Choroid plexus epithelial cell (primary cell): ENCODE data around the gene TOX3.

Experiments used
- DNase-seq: peaks from one replicate; pipeline ENCODE4 v3.0.0-alpha.2; 2010; ENCODE audit warnings: low read depth
- H3K4me3 ChIP-seq: 2 replicates; pipeline ENCODE4 v1.5.1; 2011; ENCODE audit warnings: low read depth, mild to moderate bottlenecking, control low read depth, low read length, moderate library complexity
- CTCF ChIP-seq: conservative IDR thresholded peaks from 2 replicates; pipeline ENCODE4 v1.5.1; 2011; ENCODE audit warnings: low read depth, mild to moderate bottlenecking, control low read depth, inconsistent platforms, low read length, moderate library complexity

The TOX3 gene

GRCh38 chr16:52563767-52564611, 17.0 kb upstream of the TOX3 start:
- no peak overlapping the region for H3K4me3 ChIP-seq
- TF ChIP-seq CTCF = no peak
- DNase-seq = no peak

- no peak for TF ChIP-seq CTCF
- H3K4me3 ChIP-seq = no peak overlapping the region
- DNase-seq = no peak
Measured at GRCh38 chr16:52562770-52563169, 15.8 kb upstream of the TOX3 start.

- no peak for TF ChIP-seq CTCF
- H3K4me3 ChIP-seq = no peak overlapping the region
- DNase-seq = no peak
Measured at GRCh38 chr16:52561910-52562741, 15.2 kb upstream of the TOX3 start.

- no peak overlapping the region for H3K4me3 ChIP-seq
- TF ChIP-seq CTCF = no peak
- no peak for DNase-seq
Measured at GRCh38 chr16:52558448-52558847, 11.5 kb upstream of the TOX3 start.

GRCh38 chr16:52557236-52557635, 10.3 kb upstream of the TOX3 start:
- TF ChIP-seq CTCF = no peak
- DNase-seq = no peak
- H3K4me3 ChIP-seq = no peak overlapping the region

- DNase-seq = no peak
- H3K4me3 ChIP-seq = no peak overlapping the region
- TF ChIP-seq CTCF = no peak
Measured at GRCh38 chr16:52556083-52556482, 9.1 kb upstream of the TOX3 start.
